ENCODE data around the gene AQR.

AQR gene

DNA sequence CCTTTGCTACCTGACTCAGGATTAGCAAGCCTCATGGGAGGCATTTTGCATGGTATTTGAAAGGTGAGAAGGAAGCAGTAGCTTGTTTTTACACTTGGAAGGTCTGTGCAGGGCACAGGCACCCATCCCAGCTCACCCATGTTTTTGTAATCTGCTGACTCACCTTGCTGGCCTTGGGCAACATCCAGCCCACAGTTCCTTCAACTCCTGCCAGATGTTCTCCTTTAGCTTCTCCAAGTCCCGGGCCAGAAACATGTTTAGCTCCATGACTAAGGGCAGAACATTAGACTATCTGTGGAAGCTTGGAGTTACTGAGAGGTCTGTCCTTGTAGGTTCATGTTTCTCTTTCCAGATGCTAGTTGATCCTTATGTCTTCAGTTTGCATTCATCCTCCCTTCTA, 31.0 kb upstream of the AQR start:
- DNase-seq (ENCODE audit: low read depth, low spot score), result no peak
- POLR2A ChIA-PET, result interaction anchor here (2.9 kb wide), 1 partner anchor 12 kb away, joined by 15 read pairs; the partner anchor contains the start of gene ZNF770
- TF ChIP-seq, protein P1, sequence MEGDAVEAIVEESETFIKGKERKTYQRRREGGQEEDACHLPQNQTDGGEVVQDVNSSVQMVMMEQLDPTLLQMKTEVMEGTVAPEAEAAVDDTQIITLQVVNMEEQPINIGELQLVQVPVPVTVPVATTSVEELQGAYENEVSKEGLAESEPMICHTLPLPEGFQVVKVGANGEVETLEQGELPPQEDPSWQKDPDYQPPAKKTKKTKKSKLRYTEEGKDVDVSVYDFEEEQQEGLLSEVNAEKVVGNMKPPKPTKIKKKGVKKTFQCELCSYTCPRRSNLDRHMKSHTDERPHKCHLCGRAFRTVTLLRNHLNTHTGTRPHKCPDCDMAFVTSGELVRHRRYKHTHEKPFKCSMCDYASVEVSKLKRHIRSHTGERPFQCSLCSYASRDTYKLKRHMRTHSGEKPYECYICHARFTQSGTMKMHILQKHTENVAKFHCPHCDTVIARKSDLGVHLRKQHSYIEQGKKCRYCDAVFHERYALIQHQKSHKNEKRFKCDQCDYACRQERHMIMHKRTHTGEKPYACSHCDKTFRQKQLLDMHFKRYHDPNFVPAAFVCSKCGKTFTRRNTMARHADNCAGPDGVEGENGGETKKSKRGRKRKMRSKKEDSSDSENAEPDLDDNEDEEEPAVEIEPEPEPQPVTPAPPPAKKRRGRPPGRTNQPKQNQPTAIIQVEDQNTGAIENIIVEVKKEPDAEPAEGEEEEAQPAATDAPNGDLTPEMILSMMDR (IDR thresholded peaks at IDR 0.05; ENCODE audit: insufficient read depth, low read length, missing control alignments), result no peak
- no peak overlapping the region for H3K4me3 ChIP-seq (ENCODE audit: low read depth, low read length)
- CTCF ChIA-PET, result interaction anchor here (1.7 kb wide), 1 partner anchor 19 kb away, joined by 3 read pairs; no protein-coding TSS in a partner anchor

DNA sequence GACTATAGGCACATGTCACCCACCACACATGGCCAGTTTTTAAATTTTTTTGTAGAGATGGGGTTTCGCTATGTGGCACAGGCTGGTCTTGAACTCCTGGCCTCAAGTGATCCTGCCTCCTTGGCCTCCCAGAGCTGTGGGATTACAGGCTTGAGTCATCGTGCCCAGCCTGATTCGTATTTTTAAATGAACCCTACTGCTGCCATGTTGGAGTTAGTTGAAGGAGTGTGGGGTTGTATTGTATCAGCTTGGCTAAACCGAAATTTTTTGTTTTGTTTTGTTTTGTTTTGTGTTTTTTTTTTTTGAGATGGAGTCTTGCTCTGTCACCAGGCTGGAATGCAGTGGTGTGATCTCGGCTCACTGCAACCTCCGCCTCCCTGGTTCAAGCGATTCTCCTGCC, 30.4 kb upstream of the AQR start:
- no peak overlapping the region for H3K4me3 ChIP-seq (ENCODE audit: low read depth, low read length)
- ChIA-PET CTCF (interaction anchor here (1.7 kb wide), 1 partner anchor 19 kb away, joined by 3 read pairs; no protein-coding TSS in a partner anchor), POLR2A (interaction anchor here (2.9 kb wide), 1 partner anchor 11 kb away, joined by 15 read pairs; the partner anchor contains the start of gene ZNF770)
- DNase-seq (ENCODE audit: low read depth, low spot score), result no peak
- TF ChIP-seq, protein P1 (IDR thresholded peaks at IDR 0.05; ENCODE audit: insufficient read depth, low read length, missing control alignments), result no peak

DNA sequence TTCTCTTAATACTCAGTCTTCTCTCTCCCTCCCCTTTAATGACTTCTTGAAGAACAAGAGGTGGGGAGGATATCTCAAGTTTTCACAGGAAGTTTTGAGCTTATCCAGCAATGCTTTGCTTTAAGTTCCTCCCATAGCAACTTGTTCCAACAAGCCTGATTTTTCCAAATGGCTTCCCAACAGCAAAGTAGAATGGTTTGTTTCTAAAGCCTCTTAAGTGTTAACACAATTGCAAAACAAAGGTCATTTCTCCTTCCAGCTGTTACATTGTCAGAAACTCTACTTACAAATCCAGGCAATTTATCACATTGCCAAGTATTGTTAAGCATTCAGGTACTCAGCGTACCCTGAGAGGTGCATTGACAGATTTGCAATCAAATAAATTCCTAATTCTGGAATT, 25.4 kb upstream of the AQR start:
- ChIA-PET CTCF (interaction anchor here (1.8 kb wide), 1 partner anchor 25 kb away, joined by 7 read pairs; the partner anchor contains the start of gene AQR), POLR2A (no interaction called here)
- H3K4me3 ChIP-seq (ENCODE audit: low read depth, low read length), result no peak overlapping the region
- TF ChIP-seq, protein P1 (IDR thresholded peaks at IDR 0.05; ENCODE audit: insufficient read depth, low read length, missing control alignments), result no peak
- no peak for DNase-seq (ENCODE audit: low read depth, low spot score)

DNA sequence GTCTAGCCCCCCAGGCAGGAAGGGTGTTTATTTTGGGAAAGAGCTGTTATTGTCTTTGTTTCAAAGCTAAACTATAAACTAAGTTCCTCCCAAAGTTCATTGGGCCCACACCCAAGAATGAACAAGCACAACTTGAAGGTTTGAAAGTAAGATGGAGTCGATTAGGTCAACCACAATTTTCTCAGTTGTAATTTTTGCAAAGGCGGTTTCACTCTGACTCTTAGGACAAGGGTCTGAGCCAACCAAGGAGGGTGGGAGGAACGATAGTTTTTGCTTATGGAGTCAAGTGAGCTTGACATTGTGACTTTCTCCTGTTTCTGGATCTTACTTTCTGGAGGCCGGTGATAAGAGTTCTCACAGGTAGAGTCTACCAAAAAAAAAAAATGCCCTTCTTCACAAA, 24.3 kb upstream of the AQR start:
- no peak overlapping the region for H3K4me3 ChIP-seq (ENCODE audit: low read depth, low read length)
- ChIA-PET CTCF (interaction anchor here (1.8 kb wide), 1 partner anchor 24 kb away, joined by 7 read pairs; the partner anchor contains the start of gene AQR), POLR2A (no interaction called here)
- no peak for DNase-seq (ENCODE audit: low read depth, low spot score)
- TF ChIP-seq, protein P1 (IDR thresholded peaks at IDR 0.05; ENCODE audit: insufficient read depth, low read length, missing control alignments), result no peak

DNA sequence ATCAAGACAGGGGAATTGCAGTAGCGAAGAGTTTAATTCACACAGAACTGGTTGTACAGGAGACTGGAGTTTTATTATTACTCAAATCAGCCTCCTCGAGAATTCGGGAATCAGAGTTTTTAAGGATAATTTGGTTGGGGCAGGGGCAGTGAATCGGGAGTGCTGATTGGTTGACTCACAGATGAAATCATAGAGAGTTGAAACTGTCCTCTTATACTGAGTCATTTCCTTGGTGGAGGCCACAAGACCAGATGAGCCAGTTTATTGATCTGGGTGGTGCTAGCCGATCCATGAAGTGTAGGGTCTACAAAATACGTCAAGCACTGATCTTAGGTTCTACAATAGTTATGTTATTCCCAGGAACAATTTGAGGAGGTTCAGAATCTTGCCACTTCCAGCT, 23.9 kb upstream of the AQR start:
- CTCF ChIA-PET, result interaction anchor here (1.8 kb wide), 1 partner anchor 24 kb away, joined by 7 read pairs; the partner anchor contains the start of gene AQR
- no peak overlapping the region for H3K4me3 ChIP-seq (ENCODE audit: low read depth, low read length)
- TF ChIP-seq, protein P1 (IDR thresholded peaks at IDR 0.05; ENCODE audit: insufficient read depth, low read length, missing control alignments), result no peak
- POLR2A ChIA-PET, result no interaction called here
- DNase-seq (ENCODE audit: low read depth, low spot score), result no peak

DNA sequence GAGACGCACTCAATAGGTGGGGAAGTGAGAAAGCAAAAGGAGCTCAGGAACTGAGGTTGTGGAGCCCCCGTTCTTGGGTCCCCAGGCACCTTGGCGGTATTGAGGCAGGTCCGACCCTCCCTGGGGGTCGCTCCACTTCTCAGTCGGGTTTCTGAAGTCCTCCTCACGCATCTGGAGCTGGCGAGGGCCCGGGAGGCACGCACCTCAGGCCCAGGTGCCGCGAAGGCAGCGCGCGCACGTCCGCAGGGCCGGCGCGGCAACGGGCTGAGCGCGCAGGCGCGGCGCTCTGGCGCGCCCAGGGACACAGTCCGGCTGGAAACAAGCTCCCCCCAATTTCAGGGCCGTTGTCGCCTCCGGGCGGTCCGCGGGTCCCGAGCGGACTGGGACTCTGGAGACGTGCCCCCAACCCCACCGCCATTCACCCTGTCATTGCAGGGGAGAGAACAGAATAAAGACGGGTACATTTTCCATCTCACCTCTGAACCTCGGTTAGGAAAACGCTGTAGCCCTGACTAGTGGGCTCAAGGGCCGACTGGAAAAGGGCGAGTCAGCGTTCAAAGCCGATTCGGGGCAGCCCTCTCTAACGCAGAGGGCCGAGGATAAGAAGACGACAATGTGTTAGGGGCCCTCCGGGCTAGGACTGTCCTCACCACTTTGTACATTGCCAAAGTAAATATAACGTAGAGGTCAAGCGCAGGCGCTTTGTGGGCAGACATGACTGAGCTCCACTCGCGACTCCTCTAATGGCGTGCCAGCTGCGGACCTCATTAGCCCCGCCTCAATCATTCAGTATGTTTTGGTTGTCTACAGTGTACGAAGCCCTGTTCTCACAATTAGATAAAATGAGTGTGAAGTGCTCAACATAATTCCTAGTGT, 18.7 kb upstream of the AQR start, which contains the start of gene ZNF770:
ZNF770 (minus strand) TSS at position 261 of the 876 bp plus-strand sequence. CDS start 4,853 bp downstream, outside the sequence.
- peak within 1 kb of the TSS; percentile 98 for H3K4me3 ChIP-seq (ENCODE audit: low read depth, low read length)
- POLR2A ChIA-PET, result interaction anchor here (0.6 to 2.2 kb wide), 7 partner anchors 12 to 645 kb away, joined by 3 to 25 read pairs (median 4); partner anchors contain the start of genes AQR, NOP10 and NUTM1
- CTCF ChIA-PET, result interaction anchor here (0.9 to 7.0 kb wide), 3 partner anchors 8 to 18 kb away, joined by 3 to 51 read pairs (median 3); partner anchors contain the start of gene AQR
- TF ChIP-seq, protein P1 (IDR thresholded peaks at IDR 0.05; ENCODE audit: insufficient read depth, low read length, missing control alignments), result no peak
- no peak for DNase-seq (ENCODE audit: low read depth, low spot score)
